GM13977 (cell line): ENCODE results near the gene TRAF3.

Experiments
- DNase-seq: peaks from one replicate; pipeline ENCODE4 v3.0.0; 2012; ENCODE audit warnings: low spot score
- in situ Hi-C: fragments of 300-500 bp; cut with MboI; formaldehyde crosslinking; loops from one replicate; pipeline ENCODE4 v1.12.0; 2022; ENCODE audit warnings: low sequenced_read_pairs, low pct_unique_long_range_greater_than_20kb, mixed read lengths, inconsistent platforms; ENCODE audit not compliant: unreplicated experiment
- TF ChIP-seq, protein P1 (sequence below): IDR thresholded peaks from 2 replicates; pipeline ENCODE4 v1.5.1; 2012; ENCODE audit warnings: mild to moderate bottlenecking, control low read depth; ENCODE audit not compliant: insufficient read depth; ENCODE audit errors: extremely low read depth, missing control alignments

The TRAF3 gene

GRCh38 chr14:102770147-102771123 lies 6.8 kb upstream of the TRAF3 start:
- in situ Hi-C loops: loop anchor here (10.0 kb wide), 1 partner anchor 144 kb away; no protein-coding TSS in a partner anchor
- TF ChIP-seq, protein P1, sequence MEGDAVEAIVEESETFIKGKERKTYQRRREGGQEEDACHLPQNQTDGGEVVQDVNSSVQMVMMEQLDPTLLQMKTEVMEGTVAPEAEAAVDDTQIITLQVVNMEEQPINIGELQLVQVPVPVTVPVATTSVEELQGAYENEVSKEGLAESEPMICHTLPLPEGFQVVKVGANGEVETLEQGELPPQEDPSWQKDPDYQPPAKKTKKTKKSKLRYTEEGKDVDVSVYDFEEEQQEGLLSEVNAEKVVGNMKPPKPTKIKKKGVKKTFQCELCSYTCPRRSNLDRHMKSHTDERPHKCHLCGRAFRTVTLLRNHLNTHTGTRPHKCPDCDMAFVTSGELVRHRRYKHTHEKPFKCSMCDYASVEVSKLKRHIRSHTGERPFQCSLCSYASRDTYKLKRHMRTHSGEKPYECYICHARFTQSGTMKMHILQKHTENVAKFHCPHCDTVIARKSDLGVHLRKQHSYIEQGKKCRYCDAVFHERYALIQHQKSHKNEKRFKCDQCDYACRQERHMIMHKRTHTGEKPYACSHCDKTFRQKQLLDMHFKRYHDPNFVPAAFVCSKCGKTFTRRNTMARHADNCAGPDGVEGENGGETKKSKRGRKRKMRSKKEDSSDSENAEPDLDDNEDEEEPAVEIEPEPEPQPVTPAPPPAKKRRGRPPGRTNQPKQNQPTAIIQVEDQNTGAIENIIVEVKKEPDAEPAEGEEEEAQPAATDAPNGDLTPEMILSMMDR: no peak
- no peak for DNase-seq

DNA sequence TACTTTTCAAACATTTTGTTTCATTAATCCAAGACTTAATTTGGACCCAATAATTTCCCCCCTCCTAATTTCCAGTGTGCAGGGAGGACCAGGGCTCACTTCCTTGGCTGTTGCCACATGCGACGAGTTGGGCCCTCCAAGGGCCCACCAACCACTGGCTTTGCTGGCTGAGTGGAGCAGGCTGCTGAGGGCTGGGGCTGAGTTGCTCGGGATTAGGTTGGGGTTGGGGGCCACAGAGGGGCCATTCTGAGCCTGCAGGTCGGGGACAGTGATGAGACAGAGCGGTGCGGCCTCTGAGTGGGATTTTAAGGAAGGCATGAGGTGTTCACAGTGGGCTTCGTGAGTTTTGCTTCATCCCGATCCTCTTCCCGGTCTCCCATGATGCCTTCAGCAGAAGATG lies 6.1 kb upstream of the TRAF3 start:
- TF ChIP-seq, protein P1: no peak
- in situ Hi-C loops: loop anchor here (10.0 kb wide), 1 partner anchor 144 kb away; no protein-coding TSS in a partner anchor
- no peak for DNase-seq

DNA sequence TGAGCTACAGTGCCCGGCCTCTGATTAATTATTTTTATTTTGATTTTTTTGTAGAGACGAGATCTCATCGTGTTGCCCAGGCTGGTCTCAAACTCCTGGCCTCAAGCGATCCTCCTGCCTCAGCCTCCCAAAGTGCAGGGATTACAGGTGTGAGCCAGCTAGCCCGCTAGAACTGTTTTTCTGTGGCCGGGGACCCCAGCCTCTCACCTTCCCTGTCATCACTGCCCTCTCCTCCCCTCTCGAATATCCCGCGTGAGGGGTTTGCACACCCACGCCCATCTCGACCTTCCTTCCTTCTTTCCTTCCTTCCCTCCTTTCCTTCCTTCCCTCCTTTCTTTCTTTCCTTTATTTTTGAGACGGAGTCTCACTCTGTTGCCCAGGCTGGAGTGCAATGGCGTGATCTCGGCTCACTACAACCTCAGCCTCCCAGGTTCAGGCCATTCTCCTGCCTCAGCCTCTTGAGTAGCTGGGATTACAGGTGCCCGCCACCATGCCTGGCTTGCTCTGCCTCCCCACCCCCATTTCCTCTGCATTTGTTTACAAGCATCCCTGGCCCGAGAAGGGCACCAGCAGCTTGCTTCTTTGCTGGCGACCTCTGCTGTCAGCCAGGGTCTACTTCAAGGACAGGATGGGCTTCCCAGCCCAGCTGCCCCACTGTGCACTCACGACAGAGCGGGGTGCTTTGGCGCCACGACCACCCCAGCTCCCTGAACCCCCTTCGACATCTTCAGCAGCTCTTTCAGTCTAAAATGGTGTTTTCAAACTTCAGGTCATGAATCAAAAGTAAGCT lies 4.3 kb upstream of the TRAF3 start:
- in situ Hi-C loops: loop anchor here (10.0 kb wide), 1 partner anchor 142 kb away; no protein-coding TSS in a partner anchor
- no peak for DNase-seq

GRCh38 chr14:102774391-102775153 lies 2.7 kb upstream of the TRAF3 start:
- TF ChIP-seq, protein P1: peak; percentile 75
- in situ Hi-C loops: loop anchor here (10.0 kb wide), 1 partner anchor 140 kb away; no protein-coding TSS in a partner anchor
- DNase-seq: peak; percentile 89

More for the DNA sequence above, 4.3 kb upstream of the TRAF3 start:
- TF ChIP-seq, protein P1: peak; percentile 63

DNA sequence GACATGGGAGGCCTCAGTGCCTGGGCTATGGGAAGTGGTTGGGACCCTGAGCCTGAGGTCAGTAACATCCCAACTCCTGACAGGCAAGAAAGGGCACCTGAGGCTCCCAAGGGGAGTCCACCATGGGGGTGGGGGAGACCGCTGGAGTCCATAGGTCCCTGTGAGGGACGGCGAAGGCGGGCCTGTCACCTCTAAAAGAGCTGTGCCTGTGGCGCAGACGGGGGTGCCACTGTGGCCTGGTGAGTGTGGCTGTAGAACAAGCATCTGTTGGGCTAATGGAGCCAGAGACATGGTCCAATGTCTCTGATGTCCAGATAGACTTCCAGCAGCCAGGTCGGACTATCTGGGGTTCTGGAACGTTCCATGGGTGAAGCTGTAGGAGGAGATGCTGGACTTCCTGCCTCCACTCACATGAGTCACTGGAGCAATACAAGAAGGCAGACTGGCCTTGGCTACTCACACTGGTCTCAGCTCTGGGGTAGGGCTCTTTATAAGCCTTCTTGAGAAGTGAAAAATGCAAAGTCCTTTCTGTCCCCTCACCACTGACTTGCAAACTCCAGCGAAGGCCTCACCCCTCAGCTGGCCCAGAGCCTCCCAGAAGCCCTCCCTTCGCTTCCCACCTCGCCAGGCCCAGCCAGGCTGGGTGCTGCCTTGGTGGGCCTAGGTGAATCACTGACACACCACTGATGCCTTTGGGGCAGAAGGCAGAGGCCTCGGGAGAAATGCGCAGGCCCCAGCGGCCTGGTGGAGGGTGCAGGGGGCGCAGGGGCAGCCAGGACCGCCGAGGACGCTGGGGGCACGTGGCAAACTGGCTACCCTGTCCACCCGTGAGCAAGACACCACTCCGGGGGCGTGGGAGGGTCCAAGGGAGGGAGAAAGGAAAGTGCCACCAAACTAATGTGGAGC lies 1.1 kb upstream of the TRAF3 start:
- in situ Hi-C loops: loop anchor here (10.0 kb wide), 1 partner anchor 139 kb away; no protein-coding TSS in a partner anchor
- DNase-seq: peak; percentile 67

More for the DNA sequence above, 1.1 kb upstream of the TRAF3 start:
- TF ChIP-seq, protein P1: no peak
